Mesenchymal stem cell (in vitro differentiated cells and primary cell): ENCODE results near the gene KDELR3.

Source experiments
- DNase-seq: peaks from one replicate; pipeline ENCODE4 v3.0.0-alpha.2; 2013
- H2AFZ ChIP-seq: one replicate; pipeline ENCODE4 v1.6.1; 2013; ENCODE audit warnings: low read depth, mild to moderate bottlenecking, control low read depth, inconsistent platforms, low read length, moderate library complexity
- H2AK5ac ChIP-seq: 2 replicates; pipeline ENCODE4 v1.6.1; 2013; ENCODE audit warnings: low read length, moderate library complexity, mild to moderate bottlenecking, inconsistent platforms; ENCODE audit not compliant: severe bottlenecking
- H2BK120ac ChIP-seq: one replicate; pipeline ENCODE4 v1.6.1; 2013; ENCODE audit warnings: low read depth, mild to moderate bottlenecking, inconsistent platforms, low read length, moderate library complexity
- H2BK12ac ChIP-seq, 2 experiments: one replicate each; pipeline ENCODE4 v1.6.1; 2013; ENCODE audit warnings: inconsistent platforms in 2 of 2, low read length in 2 of 2, mild to moderate bottlenecking in 2 of 2, moderate library complexity in 2 of 2, control low read depth in 1 of 2
- H2BK15ac ChIP-seq: one replicate; pipeline ENCODE4 v1.6.1; 2013; ENCODE audit warnings: mild to moderate bottlenecking, low read depth, inconsistent platforms; ENCODE audit not compliant: poor library complexity, severe bottlenecking
- H2BK5ac ChIP-seq: 2 replicates; pipeline ENCODE4 v1.6.1; 2013; ENCODE audit warnings: low read depth, mild to moderate bottlenecking, low read length, control low read depth, inconsistent platforms; ENCODE audit not compliant: poor library complexity, severe bottlenecking
- H3K14ac ChIP-seq, 2 experiments: one replicate each; pipeline ENCODE4 v1.6.1; 2013; ENCODE audit warnings: inconsistent platforms in 2 of 2, low read length in 2 of 2, control low read depth in 1 of 2, mild to moderate bottlenecking in 1 of 2, moderate library complexity in 1 of 2
- H3K18ac ChIP-seq, 2 experiments: one replicate each; pipeline ENCODE4 v1.6.1; 2013; ENCODE audit warnings: inconsistent platforms in 2 of 2, low read length in 2 of 2, control low read depth in 1 of 2, low read depth in 1 of 2, mild to moderate bottlenecking in 1 of 2
- H3K23ac ChIP-seq, 2 experiments: one replicate each; pipeline ENCODE4 v1.6.1; 2013; ENCODE audit warnings: inconsistent platforms in 2 of 2, low read length in 2 of 2, mild to moderate bottlenecking in 2 of 2, moderate library complexity in 2 of 2, control low read depth in 1 of 2
- H3K27ac ChIP-seq: 2 replicates; pipeline ENCODE4 v1.5.1; 2013; ENCODE audit warnings: mild to moderate bottlenecking, moderate library complexity, low read length, control low read depth, inconsistent platforms; ENCODE audit not compliant: poor library complexity, severe bottlenecking
- H3K27me3 ChIP-seq, 2 experiments: 2 replicates each; pipeline versions ENCODE4 v1.6.1 to v1.7.0; 2013; ENCODE audit warnings: low read length in 2 of 2, mild to moderate bottlenecking in 2 of 2, moderate library complexity in 2 of 2, control low read depth in 1 of 2, inconsistent platforms in 1 of 2; ENCODE audit not compliant: control insufficient read depth in 1 of 2, insufficient read depth in 1 of 2
- H3K36me3 ChIP-seq, 2 experiments: 2 replicates each; pipeline versions ENCODE4 v1.6.1 to v1.7.0; 2013; ENCODE audit warnings: low read length in 2 of 2, control low read depth in 1 of 2, inconsistent platforms in 1 of 2, low read depth in 1 of 2, mild to moderate bottlenecking in 1 of 2; ENCODE audit not compliant: insufficient read depth in 2 of 2, control insufficient read depth in 1 of 2
- H3K4ac ChIP-seq, 2 experiments: one replicate each; pipeline ENCODE4 v1.6.1; 2013; ENCODE audit warnings: inconsistent platforms in 2 of 2, low read length in 2 of 2, mild to moderate bottlenecking in 2 of 2, moderate library complexity in 2 of 2, control low read depth in 1 of 2, low read depth in 1 of 2
- H3K4me1 ChIP-seq: 2 replicates; pipeline ENCODE4 v1.6.1; 2013; ENCODE audit warnings: low read depth, low read length, control low read depth; ENCODE audit not compliant: control insufficient read depth, insufficient read depth
- H3K4me2 ChIP-seq: 2 replicates; pipeline ENCODE4 v1.6.1; 2013; ENCODE audit warnings: low read length, mild to moderate bottlenecking, inconsistent platforms; ENCODE audit not compliant: poor library complexity, severe bottlenecking
- H3K4me3 ChIP-seq, 2 experiments: 2 replicates each; pipeline versions ENCODE4 v1.5.1 to v1.7.0; 2013; ENCODE audit warnings: low read length in 2 of 2, mild to moderate bottlenecking in 2 of 2, control low read depth in 1 of 2, low read depth in 1 of 2; ENCODE audit not compliant: insufficient read depth in 1 of 2
- H3K79me1 ChIP-seq: replicated peaks from 2 replicates; pipeline ENCODE4 v1.6.1; 2013; ENCODE audit warnings: mild to moderate bottlenecking, control low read depth, low read length, inconsistent platforms; ENCODE audit not compliant: poor library complexity, severe bottlenecking
- H3K9ac ChIP-seq: 2 replicates; pipeline ENCODE4 v1.7.0; 2013; ENCODE audit warnings: mild to moderate bottlenecking, low read length, moderate library complexity
- H3K9me3 ChIP-seq: 2 replicates; pipeline ENCODE4 v1.7.0; 2013; ENCODE audit warnings: mild to moderate bottlenecking, low read length; ENCODE audit not compliant: control insufficient read depth
- H4K8ac ChIP-seq: one replicate; pipeline ENCODE4 v1.6.1; 2013; ENCODE audit warnings: inconsistent platforms, mild to moderate bottlenecking, low read length, moderate library complexity
- H4K91ac ChIP-seq: one replicate; pipeline ENCODE4 v1.6.1; 2013; ENCODE audit warnings: mild to moderate bottlenecking, low read length, inconsistent platforms
- WGBS: methylation state at CpG from one replicate; pipeline ENCODE4 v1.1.7; 2013; ENCODE audit warnings: mixed read lengths; 5-methylcytosine and 5-hydroxymethylcytosine counted together

Gene KDELR3

DNA sequence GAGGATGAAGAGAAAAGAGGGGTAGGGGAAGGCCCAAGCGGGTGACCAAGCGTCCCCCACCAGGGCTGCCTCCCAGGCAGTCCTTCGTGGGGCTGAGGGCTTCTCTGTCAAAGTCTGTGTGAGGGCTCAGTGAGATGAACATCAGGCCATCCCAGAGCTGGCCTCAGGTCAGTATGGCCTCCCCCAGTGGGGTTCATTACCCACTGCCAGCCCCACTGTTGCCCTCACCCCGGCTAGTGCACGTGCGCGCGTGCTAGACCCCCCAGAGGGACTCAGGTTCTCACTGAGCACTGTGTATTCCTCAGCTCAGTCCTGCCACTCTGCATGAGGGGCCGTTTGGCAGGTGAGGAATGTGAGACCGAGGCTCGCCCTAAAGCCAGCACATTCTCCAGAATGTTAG lies 3.3 kb downstream of the KDELR3 start:
- Histone ChIP-seq H2AFZ (no peak overlapping the region), H3K4me2 (no peak overlapping the region), H2AK5ac (no peak overlapping the region), H3K27ac (no peak overlapping the region), H3K23ac (peak overlapping the region in 1 of 2 experiments; percentile 65), H3K9me3 (no peaks in the 10 kb centered on the region), H3K27me3 (no peaks in the 10 kb centered on the region), H3K9ac (no peak overlapping the region), H3K4ac (no peak overlapping the region), H3K18ac (no peak overlapping the region), H3K4me1 (peaks cover 22% of the 10 kb centered on the region), H2BK15ac (no peak overlapping the region), H2BK12ac (no peak overlapping the region), H3K79me1 (peaks cover 25% of the 10 kb centered on the region), H3K36me3 (peaks cover 21 to 29% of the 10 kb centered on the region in 2 experiments), H4K91ac (no peak overlapping the region), H2BK120ac (no peak overlapping the region), H2BK5ac (no peak overlapping the region), H4K8ac (no peak overlapping the region), H3K14ac (no peak overlapping the region), H3K4me3 (no peak overlapping the region)
- no peak for DNase-seq
- 94% methylated on average over 11 of the region's 11 CpGs for WGBS

DNA sequence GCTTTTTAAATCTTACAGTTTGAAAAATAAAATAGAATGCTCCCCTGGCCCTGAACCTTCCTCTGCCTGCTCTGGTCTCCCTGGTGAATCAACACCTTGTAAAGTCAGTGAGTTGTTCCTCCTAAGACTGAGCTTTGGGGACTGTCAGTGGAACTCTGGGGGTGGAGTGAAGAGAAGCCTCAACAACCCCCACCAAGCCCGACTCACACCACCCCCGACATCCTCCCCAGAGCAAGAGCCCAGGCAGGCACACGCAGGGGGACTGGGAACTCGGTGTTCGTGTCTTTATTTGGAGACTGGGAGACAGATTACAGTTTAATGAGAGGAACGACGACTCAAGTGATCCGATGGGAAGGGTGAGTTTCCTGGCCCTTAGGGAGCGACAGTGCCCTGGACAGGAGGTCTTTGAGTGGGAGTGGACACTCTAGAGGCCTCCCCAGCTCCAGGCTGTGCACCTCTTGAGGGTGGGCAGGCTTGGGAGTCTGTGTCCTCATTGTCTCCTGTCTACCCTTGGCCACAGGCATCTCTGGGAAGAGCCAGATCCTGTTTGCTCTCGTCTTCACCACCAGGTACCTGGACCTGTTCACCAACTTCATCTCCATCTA lies 6.2 kb downstream of the KDELR3 start:
- Histone ChIP-seq H3K36me3 (peaks cover 21 to 42% of the 10 kb centered on the region in 2 experiments), H3K4me3 (no peak overlapping the region), H2BK120ac (no peak overlapping the region), H2BK15ac (no peak overlapping the region), H3K9me3 (no peaks in the 10 kb centered on the region), H3K27ac (no peak overlapping the region), H3K23ac (no peak overlapping the region), H4K8ac (peak overlapping the region; percentile 19), H3K4ac (no peak overlapping the region), H3K14ac (no peak overlapping the region), H2AFZ (no peak overlapping the region), H4K91ac (no peak overlapping the region), H2AK5ac (no peak overlapping the region), H2BK5ac (no peak overlapping the region), H3K4me1 (peaks cover 12% of the 10 kb centered on the region), H3K9ac (no peak overlapping the region), H2BK12ac (no peak overlapping the region), H3K27me3 (no peaks in the 10 kb centered on the region), H3K18ac (no peak overlapping the region), H3K4me2 (no peak overlapping the region), H3K79me1 (peaks cover 19% of the 10 kb centered on the region)
- 87% methylated on average over 7 of the region's 10 CpGs for WGBS
- no peak for DNase-seq

DNA sequence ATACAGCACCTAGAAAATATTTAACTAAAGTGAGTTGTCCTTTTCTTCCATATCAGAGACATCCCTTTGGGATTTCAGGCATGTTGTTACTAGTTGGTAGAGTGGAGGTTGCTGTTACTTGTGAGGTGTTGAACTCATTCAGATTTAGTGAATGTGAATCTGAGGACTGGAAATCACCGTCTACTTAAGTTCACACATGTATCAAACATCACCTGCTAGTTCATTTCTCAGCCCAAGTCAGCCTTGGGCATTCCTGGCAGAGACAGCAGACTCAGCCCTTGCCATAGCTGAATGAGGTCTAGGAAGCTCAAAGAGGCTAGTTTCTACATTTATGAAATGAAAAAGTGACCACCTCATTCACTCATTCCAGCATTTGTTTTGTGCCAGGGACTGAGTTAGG lies 9.7 kb downstream of the KDELR3 start:
- H3K9ac ChIP-seq, result no peak overlapping the region
- H3K36me3 ChIP-seq, result peaks cover 17 to 64% of the 10 kb centered on the region in 2 experiments
- peak overlapping the region; percentile 9 for H2AK5ac ChIP-seq
- no peak overlapping the region for H2AFZ ChIP-seq
- no peak overlapping the region for H2BK15ac ChIP-seq
- no peak overlapping the region for H3K18ac ChIP-seq
- no peak overlapping the region for H3K4me2 ChIP-seq
- H4K91ac ChIP-seq, result no peak overlapping the region
- no peaks in the 10 kb centered on the region for H3K9me3 ChIP-seq
- H4K8ac ChIP-seq, result no peak overlapping the region
- H2BK120ac ChIP-seq, result no peak overlapping the region
- no peak overlapping the region for H2BK12ac ChIP-seq
- peaks cover 3% of the 10 kb centered on the region for H3K79me1 ChIP-seq
- DNase-seq, result no peak
- 100% methylated on average over 1 of the region's 1 CpG for whole genome bisulfite sequencing
- peak overlapping the region; percentile 70 for H3K27ac ChIP-seq
- H2BK5ac ChIP-seq, result no peak overlapping the region
- peaks cover 5% of the 10 kb centered on the region for H3K4me1 ChIP-seq
- no peak overlapping the region for H3K4me3 ChIP-seq
- no peak overlapping the region for H3K14ac ChIP-seq
- H3K27me3 ChIP-seq, result no peaks in the 10 kb centered on the region
- no peak overlapping the region for H3K23ac ChIP-seq
- no peak overlapping the region for H3K4ac ChIP-seq

DNA sequence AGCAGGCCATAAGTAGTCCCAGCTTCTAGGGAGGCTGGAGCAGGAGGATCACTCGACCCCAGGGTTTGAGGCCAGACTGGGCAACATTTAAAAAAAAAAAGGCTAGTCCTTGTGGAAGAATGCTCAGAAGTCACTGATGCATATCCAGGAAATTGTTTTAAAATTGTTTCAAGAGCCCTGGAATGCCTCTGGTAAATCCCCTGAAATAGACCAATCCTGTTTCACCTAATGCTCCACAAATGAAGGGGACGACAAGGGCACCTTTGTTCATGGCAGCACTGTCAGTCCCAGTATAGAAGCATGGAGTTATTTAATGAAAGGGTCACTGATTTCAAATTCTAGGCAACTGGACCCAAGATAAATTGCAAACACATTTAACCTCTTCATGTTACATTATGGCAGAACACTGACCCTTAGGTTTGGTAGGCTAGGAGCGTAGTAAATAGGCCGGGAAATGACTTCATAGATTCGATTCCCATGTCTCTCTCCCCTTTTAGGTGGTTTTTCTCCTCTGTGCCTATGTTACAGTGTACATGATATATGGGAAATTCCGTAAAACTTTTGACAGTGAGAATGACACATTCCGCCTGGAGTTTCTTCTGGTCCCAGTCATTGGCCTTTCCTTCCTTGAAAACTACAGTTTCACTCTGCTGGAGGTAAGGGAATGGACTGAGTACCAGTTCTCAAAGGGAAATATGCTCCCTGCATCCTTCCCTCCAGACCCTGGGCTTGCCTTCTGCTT lies 11.4 kb downstream of the KDELR3 start:
- peaks cover 14 to 77% of the 10 kb centered on the region in 2 experiments for H3K36me3 ChIP-seq
- H2AFZ ChIP-seq, result no peak overlapping the region
- H3K79me1 ChIP-seq, result peaks cover 6% of the 10 kb centered on the region
- H3K23ac ChIP-seq, result no peak overlapping the region
- no peak overlapping the region for H4K8ac ChIP-seq
- H2BK5ac ChIP-seq, result no peak overlapping the region
- no peak overlapping the region for H3K4me3 ChIP-seq
- no peak for DNase-seq
- H2BK12ac ChIP-seq, result no peak overlapping the region
- H3K27me3 ChIP-seq, result no peaks in the 10 kb centered on the region
- WGBS, result 83% methylated on average over 3 of the region's 7 CpGs
- no peak overlapping the region for H4K91ac ChIP-seq
- no peak overlapping the region for H2BK15ac ChIP-seq
- no peak overlapping the region for H2BK120ac ChIP-seq
- peaks cover 5% of the 10 kb centered on the region for H3K4me1 ChIP-seq
- no peak overlapping the region for H3K4me2 ChIP-seq
- H3K14ac ChIP-seq, result no peak overlapping the region
- peak overlapping the region; percentile 68 for H3K27ac ChIP-seq
- no peaks in the 10 kb centered on the region for H3K9me3 ChIP-seq
- H3K4ac ChIP-seq, result no peak overlapping the region
- no peak overlapping the region for H3K9ac ChIP-seq
- peak overlapping the region; percentile 80 for H2AK5ac ChIP-seq
- no peak overlapping the region for H3K18ac ChIP-seq
